ENCODE data around the gene PLLP.

- TF ChIP-seq CTCF (IDR thresholded peaks at IDR 0.05), result no peak
- no peak for TF ChIP-seq POLR2A (IDR thresholded peaks at IDR 0.05)
These were observed 32.2 kb downstream of the PLLP start for GRCh38 chr16:57252148-57252721.
